HFF-Myc (cell line): ENCODE measurements around the gene ASPHD1.

ENCODE experiments used
- DNase-seq: peaks from one replicate; pipeline ENCODE4 v3.0.0-alpha.2; 2011; ENCODE audit warnings: low read depth; ENCODE audit errors: extremely low read depth
- H3K4me3 ChIP-seq: replicated peaks from 2 replicates; pipeline ENCODE4 v1.5.1; 2011; ENCODE audit warnings: low read depth, mild to moderate bottlenecking, control low read depth, low read length
- CTCF ChIP-seq: IDR thresholded peaks from 2 replicates; pipeline ENCODE4 v1.5.1; 2012; ENCODE audit warnings: mild to moderate bottlenecking, low read depth, low read length, control low read depth; ENCODE audit errors: missing control alignments

ASPHD1 gene

GRCh38 chr16:29912087-29912486 is 11.8 kb downstream of the ASPHD1 start:
- no peak for TF ChIP-seq CTCF
- no peak for DNase-seq

GRCh38 chr16:29913514-29913913 is 13.2 kb downstream of the ASPHD1 start:
- no peak overlapping the region for H3K4me3 ChIP-seq
- no peak for DNase-seq
- no peak for TF ChIP-seq CTCF

More at GRCh38 chr16:29912087-29912486, 11.8 kb downstream of the ASPHD1 start:
- H3K4me3 ChIP-seq = no peak overlapping the region

- DNase-seq = no peak
- no peak overlapping the region for H3K4me3 ChIP-seq
- TF ChIP-seq CTCF = no peak
Observed at GRCh38 chr16:29915590-29916247, 15.4 kb downstream of the ASPHD1 start.

GRCh38 chr16:29916979-29917378 is 16.7 kb downstream of the ASPHD1 start:
- DNase-seq = no peak
- TF ChIP-seq CTCF = no peak
- no peak overlapping the region for H3K4me3 ChIP-seq

- DNase-seq = no peak
Observed at GRCh38 chr16:29920288-29921033, 20.2 kb downstream of the ASPHD1 start.

GRCh38 chr16:29921034-29921385 is 20.7 kb downstream of the ASPHD1 start:
- TF ChIP-seq CTCF = no peak

More at GRCh38 chr16:29920288-29921033, 20.2 kb downstream of the ASPHD1 start:
- no peak for TF ChIP-seq CTCF
- H3K4me3 ChIP-seq = no peak overlapping the region

More at GRCh38 chr16:29921034-29921385, 20.7 kb downstream of the ASPHD1 start:
- H3K4me3 ChIP-seq = no peak overlapping the region
- DNase-seq = no peak
